ENCODE data around the gene SPAG9. TPM values are rescaled to one million over a fixed set of nuclear protein-coding genes. Genes with fewer than 3 reads are reported as not detected.

Gene SPAG9
- total and polyA plus RNA-seq, 2 of the 8 experiments (the other 6 are each of a cell fraction or from before 2014, with no cell fraction given) = 9.8 to 63.8 TPM

DNA sequence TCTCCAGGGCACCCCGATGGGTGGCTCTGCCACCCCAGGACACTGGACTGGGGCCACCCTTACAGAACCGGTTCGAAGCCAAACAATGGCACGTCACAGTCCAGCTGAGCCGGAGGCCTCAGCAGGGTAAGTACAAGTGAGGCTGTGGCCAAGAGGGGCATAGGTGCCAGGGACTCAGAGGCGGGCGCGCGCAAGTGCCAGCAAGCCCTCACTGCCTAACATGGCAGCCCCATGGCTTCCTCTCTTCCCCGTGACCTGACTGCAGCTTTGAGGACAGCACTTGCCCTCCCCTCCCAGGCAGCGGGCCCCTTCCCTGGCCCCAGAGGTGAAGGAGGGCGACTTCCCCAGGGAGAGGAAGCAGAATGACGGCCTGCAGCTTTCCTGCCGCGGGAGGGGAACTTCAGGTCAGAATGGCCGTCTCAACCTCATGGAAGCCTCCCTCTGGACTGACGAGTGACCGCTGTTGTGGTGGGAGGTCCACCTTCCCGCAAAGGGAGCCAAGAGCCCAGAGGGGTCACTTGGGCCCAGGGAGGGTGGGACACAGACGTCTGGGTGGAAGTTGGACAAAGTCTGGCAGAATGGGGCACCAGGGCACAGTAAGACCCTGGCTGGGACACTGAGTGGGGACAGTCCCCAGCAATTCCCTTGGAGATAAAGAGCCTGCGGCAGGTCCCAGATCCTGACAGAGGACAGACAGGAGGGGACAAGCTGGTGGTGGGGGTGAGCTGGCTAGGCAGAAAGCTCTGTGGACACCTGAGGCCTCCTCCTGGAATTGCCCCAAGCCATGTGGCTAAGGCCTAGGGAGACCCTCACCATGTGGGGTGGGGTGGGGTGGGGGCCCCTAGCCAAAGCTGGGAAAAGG lies 202.4 kb downstream of the SPAG9 start:
- ChIA-PET POLR2A (ENCODE audit: partially characterized antibody) (interaction anchor here (1.0 to 7.9 kb wide), 6 partner anchors 8 to 52 kb away, joined by 3 to 71 read pairs (median 7); partner anchors contain the start of gene TOB1), CTCF (ENCODE audit: partially characterized antibody) (interaction anchor here (1.0 to 1.4 kb wide), 5 partner anchors 10 to 65 kb away, joined by 3 to 7 read pairs (median 3); no protein-coding TSS in a partner anchor)
- Histone ChIP-seq H3K23me2 (ENCODE audit: low read depth, low read length) (no peaks in the 10 kb centered on the region), H3K79me1 (ENCODE audit: low read depth, low read length) (no peaks in the 10 kb centered on the region), H2AFZ (ENCODE audit: low read length) (no peak overlapping the region), H3K79me2 (ENCODE audit: control insufficient read depth in 1 of 2, insufficient read depth in 2 of 2, low read length in 2 of 2) (no peaks in the 10 kb centered on the region), H3K9ac (replicated peaks in 1 of 4; ENCODE audit: extremely low read depth in 1 of 4, low read depth in 3 of 4, low read length in 3 of 4) (no peak overlapping the region), H2AK5ac (ENCODE audit: low read depth, low read length) (peak overlapping the region; percentile 60; the same call in 1 of the 2 replicates), H2BK15ac (ENCODE audit: low read length) (no peak overlapping the region), H3K9me3 (ENCODE audit: insufficient read depth in 2 of 2, low read depth in 1 of 2, low read length in 1 of 2) (no peaks in the 10 kb centered on the region), H2BK20ac (ENCODE audit: low read length) (no peak overlapping the region), H4K5ac (ENCODE audit: insufficient read length, low read depth, low read length) (peak overlapping the region; percentile 12), H3K4me3 (ENCODE audit: extremely low read depth in 1 of 4, insufficient read depth in 2 of 4, low read depth in 3 of 4, low read length in 4 of 4) (no peak overlapping the region), H3K14ac (ENCODE audit: insufficient read length) (no peak overlapping the region), H3K4me1 (replicated peaks in 1 of 4; ENCODE audit: control insufficient read depth in 3 of 4, insufficient read depth in 4 of 4, low read length in 3 of 4) (peaks cover 2 to 48% (median 34%) of the 10 kb centered on the region in 4 experiments), H3K27me3 (replicated peaks in 1 of 4; ENCODE audit: control insufficient read depth in 3 of 4, extremely low read depth in 1 of 4, insufficient read depth in 3 of 4, low read length in 3 of 4) (peaks cover 0 to 2% (median 0%) of the 10 kb centered on the region in 4 experiments; a peak in 2 of 7 replicates), H4K20me1 (replicated peaks in 1 of 2; ENCODE audit: control insufficient read depth in 1 of 2, insufficient read depth in 2 of 2, low read length in 2 of 2) (no peaks in the 10 kb centered on the region), H3K36me3 (ENCODE audit: control insufficient read depth in 2 of 4, insufficient read depth in 4 of 4, low read length in 3 of 4) (no peaks in the 10 kb centered on the region), H3K4me2 (ENCODE audit: insufficient read depth in 1 of 2, low read depth in 2 of 2, low read length in 2 of 2) (no peak overlapping the region), H3K27ac (ENCODE audit: low read depth, low read length) (0 out of 2 replicates have a peak overlapping the region, but pooled peaks have one; percentile 5), H3K23ac (ENCODE audit: insufficient read length) (no peak overlapping the region), H2BK120ac (replicated peaks; ENCODE audit: low read depth, low read length) (peak overlapping the region; percentile 16), H3K18ac (ENCODE audit: extremely low read depth, low read length) (peak overlapping the region; percentile 63), H4K8ac (ENCODE audit: extremely low read depth, insufficient read depth, low read length) (no peak overlapping the region), H2BK5ac (ENCODE audit: low read depth, low read length) (no peak overlapping the region; the same call in 1 of the 2 replicates), H2BK12ac (ENCODE audit: low read depth, low read length) (peak overlapping the region; percentile 88; the same call in 1 of the 2 replicates), H3K56ac (replicated peaks; ENCODE audit: insufficient read length, low read depth, low read length) (no peak overlapping the region), H3K4ac (replicated peaks; ENCODE audit: insufficient read length, low read depth, low read length) (no peak overlapping the region), H4K91ac (replicated peaks; ENCODE audit: insufficient read length, low read length) (peak overlapping the region; percentile 78)
- no peak for DNase-seq (ENCODE audit: low read depth in 1 of 2, low spot score in 2 of 2)
- no peak for FAIRE-seq
- 85% methylated on average over 17 of the region's 21 CpGs; no CpG with 5 or more reads in 1 of the 2 experiments for WGBS, 2 experiments (ENCODE audit: extremely low coverage in 1 of 2, insufficient coverage in 1 of 2, insufficient read length in 1 of 2, insufficient replicate concordance in 2 of 2, low coverage in 1 of 2, low lambda C conversion rate in 2 of 2, missing lambda C conversion rate in 1 of 2)
- TF ChIP-seq KDM1A (IDR thresholded peaks at IDR 0.05; ENCODE audit: borderline replicate concordance, low read length) (no peak), RAD21 (IDR thresholded peaks at IDR 0.05 in 1 of 2, conservative IDR thresholded peaks at IDR 0.05 in 1 of 2; ENCODE audit: low read depth in 2 of 2, low read length in 2 of 2) (no peak), TAF1 (IDR thresholded peaks at IDR 0.05; ENCODE audit: low read depth, low read length) (no peak)

Data from H1 (cell line).